ENCODE data around the gene ENTPD2.

- TF ChIP-seq CTCF (conservative IDR thresholded peaks at IDR 0.05; ENCODE audit: low read depth, low read length) (peak; percentile 88), CHD1 (IDR thresholded peaks at IDR 0.05; ENCODE audit: low read depth, low read length) (no peak)
These were observed 19.0 kb downstream of the ENTPD2 start for GRCh38 chr9:137034709-137035506.

All from IMR-90 (cell line).